Fibroblast of upper back skin (primary cell): ENCODE results near the gene MPND.
A peak's percentile ranks its signal among the peaks of the same experiment; 100 is the strongest.

Experiments used
- DNase-seq: peaks from one replicate; pipeline ENCODE4 v3.0.0-alpha.2; 2013

MPND gene

GRCh38 chr19:4343370-4344307 lies at the start of gene MPND:
Gene MPND (plus strand): TSS chr19:4343562. CDS start chr19:4343594, 32 bp downstream.
- peak; percentile 78 for DNase-seq

GRCh38 chr19:4294389-4294788 lies 49.0 kb upstream of the MPND start:
- DNase-seq: no peak

- DNase-seq: no peak
These were observed 47.2 kb upstream of the MPND start for GRCh38 chr19:4295972-4296771.

- no peak for DNase-seq
These were observed 45.2 kb upstream of the MPND start for GRCh38 chr19:4297901-4298809.

- no peak for DNase-seq
These were observed 44.4 kb upstream of the MPND start for GRCh38 chr19:4298810-4299550.

GRCh38 chr19:4300589-4300988 lies 42.8 kb upstream of the MPND start:
- no peak for DNase-seq

- DNase-seq: no peak
These were observed 41.6 kb upstream of the MPND start for GRCh38 chr19:4301590-4302242.

- no peak for DNase-seq
These were observed 41.1 kb upstream of the MPND start, which contains the start of gene TMIGD2 for GRCh38 chr19:4302243-4302640. Gene TMIGD2 (minus strand): TSS chr19:4302389. CDS start chr19:4302385, 4 bp downstream.

- no peak for DNase-seq
These were observed 39.4 kb upstream of the MPND start for GRCh38 chr19:4303819-4304537.

GRCh38 chr19:4304538-4305256 lies 38.7 kb upstream of the MPND start, which contains the start of gene FSD1:
Gene FSD1 (plus strand): TSS chr19:4304598. CDS start chr19:4304747, 149 bp downstream.
- DNase-seq: peak; percentile 63

- no peak for DNase-seq
These were observed 38.1 kb upstream of the MPND start for GRCh38 chr19:4305257-4305612.

GRCh38 chr19:4305659-4306058 lies 37.7 kb upstream of the MPND start:
- no peak for DNase-seq

- DNase-seq: no peak
These were observed 32.9 kb upstream of the MPND start for GRCh38 chr19:4310247-4311121.

GRCh38 chr19:4313847-4314490 lies 29.4 kb upstream of the MPND start:
- DNase-seq: no peak

- no peak for DNase-seq
These were observed 26.4 kb upstream of the MPND start for GRCh38 chr19:4316956-4317355.

- no peak for DNase-seq
These were observed 24.9 kb upstream of the MPND start for GRCh38 chr19:4318460-4318859.

- DNase-seq: no peak
These were observed 24.2 kb upstream of the MPND start for GRCh38 chr19:4319067-4319718.

GRCh38 chr19:4320419-4320818 lies 22.9 kb upstream of the MPND start:
- DNase-seq: no peak
